ENCODE results near the gene TMEM186.

DNA sequence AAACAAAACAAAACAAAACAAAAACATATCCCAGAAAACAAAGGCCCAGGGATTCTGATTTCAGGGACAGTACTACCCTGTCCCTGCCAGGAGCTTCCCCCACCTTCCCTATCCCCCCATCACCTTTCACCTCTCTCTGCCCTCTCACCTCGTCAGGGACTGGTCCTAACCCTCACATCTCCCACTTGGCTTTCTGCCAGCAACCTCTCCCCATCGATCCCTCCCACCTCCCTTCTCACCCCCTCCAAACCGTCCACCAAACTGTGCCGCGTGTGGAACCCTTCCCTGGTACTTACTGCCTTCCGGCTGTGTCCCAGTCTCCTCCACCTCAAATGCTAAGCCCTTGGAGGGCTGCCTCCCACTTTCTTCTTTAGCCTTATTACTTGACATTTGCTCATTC, 36.4 kb downstream of the TMEM186 start:
- TF ChIP-seq, protein P1, sequence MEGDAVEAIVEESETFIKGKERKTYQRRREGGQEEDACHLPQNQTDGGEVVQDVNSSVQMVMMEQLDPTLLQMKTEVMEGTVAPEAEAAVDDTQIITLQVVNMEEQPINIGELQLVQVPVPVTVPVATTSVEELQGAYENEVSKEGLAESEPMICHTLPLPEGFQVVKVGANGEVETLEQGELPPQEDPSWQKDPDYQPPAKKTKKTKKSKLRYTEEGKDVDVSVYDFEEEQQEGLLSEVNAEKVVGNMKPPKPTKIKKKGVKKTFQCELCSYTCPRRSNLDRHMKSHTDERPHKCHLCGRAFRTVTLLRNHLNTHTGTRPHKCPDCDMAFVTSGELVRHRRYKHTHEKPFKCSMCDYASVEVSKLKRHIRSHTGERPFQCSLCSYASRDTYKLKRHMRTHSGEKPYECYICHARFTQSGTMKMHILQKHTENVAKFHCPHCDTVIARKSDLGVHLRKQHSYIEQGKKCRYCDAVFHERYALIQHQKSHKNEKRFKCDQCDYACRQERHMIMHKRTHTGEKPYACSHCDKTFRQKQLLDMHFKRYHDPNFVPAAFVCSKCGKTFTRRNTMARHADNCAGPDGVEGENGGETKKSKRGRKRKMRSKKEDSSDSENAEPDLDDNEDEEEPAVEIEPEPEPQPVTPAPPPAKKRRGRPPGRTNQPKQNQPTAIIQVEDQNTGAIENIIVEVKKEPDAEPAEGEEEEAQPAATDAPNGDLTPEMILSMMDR (IDR thresholded peaks at IDR 0.05): no peak
- no peak for TF ChIP-seq POLR2AphosphoS5 (IDR thresholded peaks at IDR 0.05; ENCODE audit: low read depth, low read length)
- no peak for TF ChIP-seq SIN3A (IDR thresholded peaks at IDR 0.05; ENCODE audit: borderline replicate concordance, insufficient read depth, low read depth, low read length)
- TF ChIP-seq, protein P2, sequence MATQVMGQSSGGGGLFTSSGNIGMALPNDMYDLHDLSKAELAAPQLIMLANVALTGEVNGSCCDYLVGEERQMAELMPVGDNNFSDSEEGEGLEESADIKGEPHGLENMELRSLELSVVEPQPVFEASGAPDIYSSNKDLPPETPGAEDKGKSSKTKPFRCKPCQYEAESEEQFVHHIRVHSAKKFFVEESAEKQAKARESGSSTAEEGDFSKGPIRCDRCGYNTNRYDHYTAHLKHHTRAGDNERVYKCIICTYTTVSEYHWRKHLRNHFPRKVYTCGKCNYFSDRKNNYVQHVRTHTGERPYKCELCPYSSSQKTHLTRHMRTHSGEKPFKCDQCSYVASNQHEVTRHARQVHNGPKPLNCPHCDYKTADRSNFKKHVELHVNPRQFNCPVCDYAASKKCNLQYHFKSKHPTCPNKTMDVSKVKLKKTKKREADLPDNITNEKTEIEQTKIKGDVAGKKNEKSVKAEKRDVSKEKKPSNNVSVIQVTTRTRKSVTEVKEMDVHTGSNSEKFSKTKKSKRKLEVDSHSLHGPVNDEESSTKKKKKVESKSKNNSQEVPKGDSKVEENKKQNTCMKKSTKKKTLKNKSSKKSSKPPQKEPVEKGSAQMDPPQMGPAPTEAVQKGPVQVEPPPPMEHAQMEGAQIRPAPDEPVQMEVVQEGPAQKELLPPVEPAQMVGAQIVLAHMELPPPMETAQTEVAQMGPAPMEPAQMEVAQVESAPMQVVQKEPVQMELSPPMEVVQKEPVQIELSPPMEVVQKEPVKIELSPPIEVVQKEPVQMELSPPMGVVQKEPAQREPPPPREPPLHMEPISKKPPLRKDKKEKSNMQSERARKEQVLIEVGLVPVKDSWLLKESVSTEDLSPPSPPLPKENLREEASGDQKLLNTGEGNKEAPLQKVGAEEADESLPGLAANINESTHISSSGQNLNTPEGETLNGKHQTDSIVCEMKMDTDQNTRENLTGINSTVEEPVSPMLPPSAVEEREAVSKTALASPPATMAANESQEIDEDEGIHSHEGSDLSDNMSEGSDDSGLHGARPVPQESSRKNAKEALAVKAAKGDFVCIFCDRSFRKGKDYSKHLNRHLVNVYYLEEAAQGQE (IDR thresholded peaks at IDR 0.05; ENCODE audit: insufficient read depth in 1 of 2, low read depth in 2 of 2, low read length in 1 of 2): no peak
